Smooth muscle cell of bladder (primary cell): ENCODE results near the gene RGS6. TPM values are rescaled to one million over a fixed set of nuclear protein-coding genes. Genes with fewer than 3 reads are reported as not detected.

Experiments used
- total RNA-seq: library from RNA; depleted of rRNA; stranded (reverse); fragments of >200 nt; gene quantifications from 2 replicates; pipeline ENCODE4 v1.2.3, GENCODE V29; 2014

The RGS6 gene
- total RNA-seq: not detected in 2 replicates

DNA sequence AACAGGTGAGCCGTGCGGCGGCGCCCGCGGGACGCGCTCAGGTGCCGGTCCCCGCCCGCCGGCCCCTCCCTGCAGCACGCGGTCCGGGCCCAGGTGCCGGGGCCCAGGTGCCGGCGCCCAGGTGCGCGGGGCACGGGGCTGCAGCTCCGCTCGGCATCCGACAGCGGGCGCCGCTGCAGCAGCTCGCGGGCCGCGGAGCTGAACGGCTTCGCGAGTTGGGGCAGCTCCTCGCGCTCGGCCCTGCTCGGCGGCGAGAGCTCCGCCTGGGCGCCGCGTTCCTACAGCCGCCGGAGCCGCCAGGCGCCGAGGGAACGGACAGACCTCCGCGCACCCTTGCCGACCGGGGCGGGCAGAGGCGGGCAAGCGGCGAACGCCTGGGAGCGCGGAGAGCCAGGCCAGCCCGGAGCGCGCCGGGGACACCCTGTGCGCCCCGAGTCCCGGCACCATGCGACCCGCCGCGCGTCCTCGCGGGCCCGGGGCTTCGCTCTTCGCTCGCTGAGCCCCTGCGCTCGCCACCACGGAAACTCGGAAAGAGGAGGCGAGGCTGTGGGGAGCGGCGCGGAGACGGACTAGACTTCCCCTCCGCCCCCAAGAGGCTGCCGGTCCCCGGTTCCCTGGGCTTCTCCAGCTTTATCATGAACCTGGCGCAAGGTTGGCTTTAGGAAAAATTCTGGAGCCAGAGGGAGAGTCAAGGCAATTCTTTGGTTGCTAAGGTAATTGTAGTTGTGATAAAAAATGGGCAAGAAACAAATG lies at the start of gene RGS6:
TSS of gene RGS6 (plus strand) at position 201 of the 753 bp plus-strand sequence.

